Neural cell (in vitro differentiated cells): ENCODE measurements around the gene EYA2.

Experiments
- CTCF ChIP-seq: fragments of 450-650 bp; IDR thresholded peaks from 2 replicates; pipeline ENCODE4 v1.5.1; 2014; ENCODE audit warnings: antibody characterized with exemption, mild to moderate bottlenecking, moderate library complexity; ENCODE audit not compliant: poor library complexity, severe bottlenecking
- REST ChIP-seq: IDR thresholded peaks from 2 replicates; pipeline ENCODE4 v1.6.1; 2012; ENCODE audit warnings: borderline replicate concordance

- TF ChIP-seq CTCF: no peak
- TF ChIP-seq REST: no peak
These were observed 97.4 kb downstream of the EYA2 start for GRCh38 chr20:46991880-46992639.
